ENCODE measurements around the gene TRIP12.
"Not testable (repeated sequence)": the region's sequence is repeated elsewhere in the genome, so short reads cannot be mapped to it uniquely, and the experiment has no call there.

TRIP12 gene

GRCh38 chr2:229874647-229875046 lies 47.2 kb downstream of the TRIP12 start:
- DNase-seq (ENCODE audit: low read depth in 2 of 2) = no peak

- DNase-seq (ENCODE audit: low read depth in 2 of 2) = no peak
Measured at GRCh38 chr2:229873123-229873581, 48.7 kb downstream of the TRIP12 start.

DNA sequence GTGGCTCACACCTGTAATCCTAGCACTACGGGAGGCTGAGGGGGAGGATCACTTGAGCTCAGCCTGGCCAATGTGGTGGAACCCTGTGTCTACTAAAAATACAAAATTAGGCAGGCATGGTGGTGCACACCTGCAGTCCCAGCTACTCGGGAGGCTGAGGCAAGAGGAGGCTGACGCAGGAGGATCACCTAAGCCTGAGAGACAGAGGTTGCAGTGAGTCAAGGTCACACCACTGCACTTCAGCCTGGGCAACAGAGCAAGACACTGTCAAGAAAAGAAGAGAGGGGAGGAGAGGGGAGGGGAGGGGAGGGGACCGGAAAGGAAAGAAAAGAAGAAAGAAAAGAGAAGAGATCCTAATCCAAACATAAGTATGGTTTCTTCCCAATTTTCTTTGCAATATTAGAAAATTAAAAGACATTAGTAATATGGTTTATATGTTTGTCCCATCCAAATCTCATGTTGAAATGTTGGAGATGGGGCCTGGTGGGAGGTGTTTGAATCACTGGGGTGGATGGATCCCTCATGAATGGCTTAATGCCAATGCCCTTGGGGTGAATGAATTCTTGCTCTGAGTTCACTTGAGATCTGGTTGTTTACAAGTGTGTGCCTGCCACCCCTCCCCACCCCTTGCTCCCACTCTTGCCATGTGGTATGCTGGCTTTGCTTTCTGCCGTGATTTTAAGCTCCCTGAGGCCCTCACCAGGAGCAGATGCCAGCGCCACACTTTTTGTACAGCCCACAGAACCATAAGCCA lies 50.7 kb downstream of the TRIP12 start:
- no peak for DNase-seq (ENCODE audit: low read depth in 2 of 2)

DNA sequence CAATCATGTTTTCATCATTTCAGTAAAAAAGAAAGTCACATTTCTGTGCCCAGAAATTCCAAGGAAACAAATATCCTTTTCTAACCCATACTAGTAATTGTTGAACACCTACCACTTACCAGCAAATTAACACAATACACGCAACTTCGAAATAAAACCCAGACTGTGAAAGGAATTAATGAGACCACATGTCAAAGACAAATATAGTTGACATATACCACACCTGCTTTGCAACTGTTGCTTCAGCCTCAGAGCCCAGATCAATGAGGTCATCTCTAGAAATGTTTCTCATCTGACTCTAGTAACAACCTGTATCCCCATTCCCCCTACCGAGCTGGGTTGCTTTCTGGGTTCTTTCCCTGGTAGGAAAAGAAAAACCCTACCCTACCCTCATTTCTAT lies 52.6 kb downstream of the TRIP12 start:
- DNase-seq (ENCODE audit: low read depth in 2 of 2) = no peak

- DNase-seq (ENCODE audit: low read depth in 2 of 2) = no peak
Measured at GRCh38 chr2:229868794-229869193, 53.0 kb downstream of the TRIP12 start.

- no peak for DNase-seq (ENCODE audit: low read depth in 2 of 2)
Measured at GRCh38 chr2:229865033-229865432, 56.8 kb downstream of the TRIP12 start.

DNA sequence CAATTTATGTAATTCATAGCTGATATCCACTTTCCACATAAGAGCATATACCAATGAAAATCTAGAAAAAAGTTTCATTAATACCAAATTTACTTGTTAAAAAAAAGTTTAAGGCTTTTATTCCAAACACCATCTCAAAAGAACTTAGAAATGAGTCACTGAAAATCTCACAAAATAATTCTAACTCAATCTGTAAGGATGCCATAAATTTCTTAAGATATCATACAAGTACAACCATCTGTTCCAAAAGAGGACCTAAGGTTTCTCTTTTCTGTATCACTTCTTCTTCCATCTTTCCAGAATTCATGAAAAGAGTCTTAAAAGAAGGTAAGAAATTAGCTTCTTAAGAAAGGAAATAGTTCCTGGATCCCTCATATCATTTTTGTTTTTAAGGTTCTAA lies 60.4 kb downstream of the TRIP12 start:
- no peak for DNase-seq (ENCODE audit: low read depth in 2 of 2)

DNA sequence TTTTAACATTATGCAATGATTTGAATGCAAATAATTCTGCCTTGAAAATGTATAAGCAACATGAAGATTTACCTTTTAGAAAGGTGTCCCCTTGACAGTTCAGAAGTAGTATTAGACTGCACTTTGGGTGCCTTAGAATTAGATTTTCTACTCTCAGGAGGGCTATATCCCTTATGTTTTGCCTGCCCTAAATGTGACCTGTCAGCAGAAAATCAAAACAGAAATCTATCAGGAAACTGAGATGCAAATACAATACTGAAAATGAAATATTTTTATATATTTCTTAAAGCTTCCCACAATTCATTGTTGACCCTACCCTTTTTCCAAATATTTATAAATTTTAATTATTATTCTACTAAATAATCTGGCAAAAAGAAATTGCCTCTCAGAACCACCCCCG lies 61.5 kb downstream of the TRIP12 start:
- DNase-seq (ENCODE audit: low read depth in 2 of 2) = no peak

GRCh38 chr2:229858351-229858750 lies 63.5 kb downstream of the TRIP12 start:
- no peak for DNase-seq (ENCODE audit: low read depth in 2 of 2)

- DNase-seq (ENCODE audit: low read depth in 2 of 2) = no peak
Measured at GRCh38 chr2:229857634-229858033, 64.2 kb downstream of the TRIP12 start.

DNA sequence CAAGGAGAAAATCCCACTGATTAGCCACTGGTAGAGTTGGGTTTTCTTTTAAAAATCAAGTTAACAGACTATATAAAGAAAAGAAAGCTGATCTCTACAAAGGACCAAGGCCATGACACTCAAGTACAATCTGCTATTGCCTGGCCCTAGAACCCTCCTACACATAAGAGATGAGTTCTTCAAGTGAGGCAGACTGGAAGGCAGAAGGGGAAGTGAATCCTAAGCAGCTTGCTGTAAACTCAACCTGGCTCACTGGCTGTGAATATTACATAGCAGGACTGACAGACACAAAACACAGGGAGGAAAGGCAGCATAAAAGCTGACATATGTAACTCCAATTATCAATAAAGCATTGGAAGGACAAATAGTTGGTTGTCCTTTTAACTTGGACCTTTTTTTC lies 65.4 kb downstream of the TRIP12 start:
- DNase-seq (ENCODE audit: low read depth in 2 of 2) = no peak

DNA sequence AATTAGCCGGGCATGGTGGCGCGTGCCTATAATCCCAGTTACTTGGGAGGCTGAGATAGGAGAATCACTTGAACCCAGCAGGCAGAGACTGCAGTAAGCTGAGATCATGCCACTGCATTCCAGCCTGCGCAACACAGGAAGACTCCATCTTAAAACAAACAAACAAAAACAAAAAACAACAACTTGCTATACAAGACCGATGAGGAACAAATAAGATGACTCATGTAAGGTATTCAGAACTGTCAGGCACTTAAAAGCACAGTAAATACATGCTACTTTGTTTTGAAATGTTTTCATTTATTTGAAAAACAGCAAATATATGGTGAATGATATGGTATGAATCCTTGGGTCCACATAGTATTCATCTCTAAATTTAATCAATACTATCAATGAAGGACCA lies 66.7 kb downstream of the TRIP12 start:
- no peak for DNase-seq (ENCODE audit: low read depth in 2 of 2)

DNA sequence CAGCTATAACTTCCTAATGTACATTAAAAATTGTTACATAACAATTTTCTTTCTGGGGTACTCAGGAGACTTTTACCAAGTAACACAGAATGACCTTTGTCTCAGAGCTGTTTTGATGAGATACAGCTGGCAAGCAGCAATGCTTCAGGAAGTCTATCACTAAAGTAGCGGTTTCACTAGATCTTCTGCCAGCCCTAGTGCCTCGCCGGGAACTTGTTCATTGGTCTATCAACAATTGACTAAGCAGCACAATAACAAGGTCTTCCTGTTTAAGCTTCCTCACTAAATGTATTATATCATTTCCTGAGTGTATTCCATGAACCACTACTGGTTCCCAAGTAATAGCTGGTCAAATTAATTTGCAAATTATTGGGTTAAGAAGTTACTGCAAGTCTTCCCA lies 69.2 kb downstream of the TRIP12 start:
- DNase-seq (ENCODE audit: low read depth in 2 of 2) = peak; percentile 3 to 12

DNA sequence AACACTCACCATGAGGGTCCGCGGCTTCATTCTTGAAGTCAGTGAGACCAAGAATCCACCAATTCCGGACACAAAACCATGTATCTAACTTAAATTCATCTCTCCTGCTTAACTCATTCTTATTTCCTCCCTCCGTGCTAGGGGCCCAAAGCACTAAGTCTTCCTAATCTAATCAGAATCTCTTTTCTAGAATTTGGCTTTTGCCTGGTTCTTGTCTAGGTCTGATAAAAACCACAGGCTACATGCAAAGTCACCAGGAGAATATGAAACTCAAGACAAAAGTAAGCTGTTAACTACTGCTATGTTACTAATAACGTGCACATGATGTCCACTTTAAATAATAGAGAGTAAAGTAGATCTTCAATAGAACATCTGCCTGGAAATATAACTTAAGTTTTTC lies 69.9 kb downstream of the TRIP12 start:
- no peak for DNase-seq (ENCODE audit: low read depth in 2 of 2)

DNA sequence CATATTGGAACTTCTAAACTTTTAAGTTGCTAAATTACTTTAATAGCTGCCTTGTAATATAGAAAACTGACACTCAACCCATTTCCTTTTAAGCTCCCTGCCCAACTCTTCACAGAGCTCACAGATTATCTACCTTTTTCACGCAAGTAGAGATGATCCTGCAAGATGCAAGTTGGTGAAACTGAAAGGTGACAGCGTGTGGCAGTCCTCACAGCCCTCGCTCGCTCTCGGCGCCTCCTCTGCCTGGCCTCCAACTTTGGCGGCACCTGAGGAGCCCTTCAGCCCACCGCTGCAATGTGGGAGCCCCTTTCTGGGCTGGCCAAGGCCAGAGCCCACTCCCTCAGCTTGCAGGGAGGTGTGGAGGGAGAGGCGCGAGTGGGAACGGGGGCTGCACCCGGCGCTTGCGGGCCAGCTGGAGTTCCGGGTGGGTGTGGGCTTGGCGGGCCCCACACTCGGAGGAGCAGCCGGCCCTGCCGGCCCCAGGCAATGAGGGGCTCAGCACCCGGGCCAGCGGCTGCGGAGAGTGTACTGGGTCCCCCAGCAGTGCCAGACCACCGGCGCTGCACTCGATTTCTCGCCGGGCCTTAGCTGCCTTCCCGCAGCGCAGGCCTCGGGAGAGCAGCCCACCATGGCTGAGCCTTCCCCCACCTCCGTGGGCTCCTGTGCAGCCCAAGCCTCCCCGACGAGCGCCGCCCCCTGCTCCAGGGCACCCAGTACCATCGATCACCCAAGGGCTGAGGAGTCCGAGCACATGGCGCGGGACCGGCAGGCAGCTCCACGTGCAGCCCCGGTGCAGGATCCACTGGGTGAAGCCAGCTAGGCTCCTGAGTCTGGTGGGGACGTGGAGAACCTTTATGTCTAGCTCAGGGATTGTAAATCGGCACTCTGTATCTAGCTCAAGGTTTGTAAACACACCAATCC lies 71.2 kb downstream of the TRIP12 start:
- DNase-seq (ENCODE audit: low read depth in 2 of 2) = not testable (repeated sequence)

- no peak for DNase-seq (ENCODE audit: low read depth in 2 of 2)
Measured at GRCh38 chr2:229849073-229849472, 72.7 kb downstream of the TRIP12 start.

- no peak for DNase-seq (ENCODE audit: low read depth in 2 of 2)
Measured at GRCh38 chr2:229843613-229844012, 78.2 kb downstream of the TRIP12 start.

DNA sequence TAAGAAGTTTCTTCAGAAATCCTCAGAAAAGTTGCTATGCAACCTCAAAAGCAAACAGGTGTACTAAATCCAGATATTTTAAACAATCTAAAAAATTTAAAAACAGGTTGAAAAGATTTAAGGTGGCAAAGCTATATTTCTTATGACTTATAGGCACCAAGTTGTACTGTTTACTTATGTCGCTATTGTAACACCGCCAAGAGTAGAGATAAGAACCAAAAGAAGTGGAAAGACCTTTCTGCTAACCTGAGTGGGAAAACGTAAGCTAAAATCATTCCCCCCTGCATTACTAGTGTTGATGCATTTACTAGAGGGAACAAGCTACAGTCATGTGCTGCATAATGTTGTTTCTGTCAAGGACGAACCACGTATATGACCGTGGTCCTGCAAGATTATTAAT lies 83.1 kb downstream of the TRIP12 start:
- no peak for DNase-seq (ENCODE audit: low read depth in 2 of 2)

- DNase-seq (ENCODE audit: low read depth in 2 of 2) = no peak
Measured at GRCh38 chr2:229836847-229837246, 85.0 kb downstream of the TRIP12 start.

- no peak for DNase-seq (ENCODE audit: low read depth in 2 of 2)
Measured at GRCh38 chr2:229835596-229836283, 86.1 kb downstream of the TRIP12 start.

DNA sequence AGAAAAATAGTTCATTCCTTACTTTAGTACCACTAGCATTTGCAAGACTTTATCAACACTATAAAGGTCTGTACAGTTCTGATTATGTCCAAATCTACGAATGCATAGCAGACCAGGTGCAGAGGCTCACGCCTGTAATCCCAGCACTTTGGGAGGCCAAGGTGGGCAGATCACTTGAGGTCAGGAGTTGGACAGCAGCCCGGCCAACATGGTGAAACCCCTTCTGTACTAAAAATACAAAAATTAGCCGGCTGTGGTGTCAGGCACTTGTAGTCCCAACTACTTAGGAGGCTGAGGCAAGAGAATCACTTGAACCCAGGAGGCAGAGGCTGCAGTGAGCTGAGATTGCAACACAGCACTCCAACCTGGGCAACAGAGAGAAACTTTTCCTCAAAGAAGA lies 87.4 kb downstream of the TRIP12 start:
- not testable (repeated sequence) for DNase-seq (ENCODE audit: low read depth in 2 of 2)

DNA sequence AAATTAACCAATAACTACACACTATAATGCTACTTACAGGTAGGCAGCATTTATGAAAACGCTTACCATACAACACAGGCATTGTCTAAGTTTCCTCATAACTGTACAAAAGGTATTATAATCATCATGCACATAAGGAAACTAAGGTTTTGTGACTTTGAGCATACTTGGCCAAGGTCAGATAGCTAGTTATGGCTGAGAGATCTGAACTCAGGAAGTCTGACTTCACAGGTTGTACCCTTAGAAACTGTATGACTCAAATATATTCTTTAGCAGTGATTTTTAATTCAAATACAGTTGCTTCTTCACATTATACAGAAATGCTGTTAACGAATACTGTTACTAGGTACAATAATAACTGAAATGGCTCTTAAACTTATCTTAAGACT lies 89.3 kb downstream of the TRIP12 start:
- no peak for DNase-seq (ENCODE audit: low read depth in 2 of 2)
